OCI-LY1 (cell line): ENCODE results near the gene RTL10.

Experiments used
- CTCF ChIP-seq: fragments of 200-600 bp; sonication (generic), shearing (Covaris generic); IDR thresholded peaks from 2 replicates; pipeline ENCODE4 v1.5.1; 2017; ENCODE audit warnings: mild to moderate bottlenecking, antibody characterized with exemption, low read length, moderate library complexity, mixed read lengths
- EZH2 ChIP-seq: fragments of 200-600 bp; sonication (generic), shearing (Covaris generic); IDR thresholded peaks from 2 replicates; pipeline ENCODE4 v1.8.0; 2017; ENCODE audit warnings: borderline replicate concordance, mixed run types, mild to moderate bottlenecking, antibody characterized with exemption, low read length, moderate library complexity, mixed read lengths

GRCh38 chr22:19879246-19879570 lies 24.5 kb upstream of the RTL10 start:
- TF ChIP-seq EZH2 (no peak), CTCF (no peak)
